ENCODE results near the gene ATPAF2.

The ATPAF2 gene

GRCh38 chr17:18021372-18021771, 17.6 kb downstream of the ATPAF2 start:
- H3K4me3 ChIP-seq (ENCODE audit: low read length) = no peak overlapping the region
- TF ChIP-seq CTCF (IDR thresholded peaks at IDR 0.05; ENCODE audit: insufficient read depth, low read depth, low read length, missing control alignments) = no peak
- no peak for DNase-seq (ENCODE audit: low read depth)

GRCh38 chr17:18020971-18021370, 18.0 kb downstream of the ATPAF2 start:
- no peak overlapping the region for H3K4me3 ChIP-seq (ENCODE audit: low read length)
- no peak for DNase-seq (ENCODE audit: low read depth)
- no peak for TF ChIP-seq CTCF (IDR thresholded peaks at IDR 0.05; ENCODE audit: insufficient read depth, low read depth, low read length, missing control alignments)

DNA sequence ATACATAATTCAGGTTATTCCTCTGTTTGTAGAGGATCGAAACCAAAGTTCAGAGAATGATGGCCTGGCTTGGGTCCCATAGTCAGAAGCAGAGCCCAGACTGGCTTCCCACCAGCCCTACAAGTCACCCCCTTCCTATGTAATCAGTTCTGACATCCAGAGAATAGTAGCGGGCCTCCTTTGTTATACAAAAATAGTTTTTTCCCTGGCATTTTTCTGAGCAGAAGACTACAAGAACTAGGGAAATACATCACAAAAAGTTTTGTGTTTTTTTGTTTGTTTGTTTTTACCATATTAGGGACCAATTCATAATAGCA, 19.2 kb downstream of the ATPAF2 start:
- no peak for DNase-seq (ENCODE audit: low read depth)

DNA sequence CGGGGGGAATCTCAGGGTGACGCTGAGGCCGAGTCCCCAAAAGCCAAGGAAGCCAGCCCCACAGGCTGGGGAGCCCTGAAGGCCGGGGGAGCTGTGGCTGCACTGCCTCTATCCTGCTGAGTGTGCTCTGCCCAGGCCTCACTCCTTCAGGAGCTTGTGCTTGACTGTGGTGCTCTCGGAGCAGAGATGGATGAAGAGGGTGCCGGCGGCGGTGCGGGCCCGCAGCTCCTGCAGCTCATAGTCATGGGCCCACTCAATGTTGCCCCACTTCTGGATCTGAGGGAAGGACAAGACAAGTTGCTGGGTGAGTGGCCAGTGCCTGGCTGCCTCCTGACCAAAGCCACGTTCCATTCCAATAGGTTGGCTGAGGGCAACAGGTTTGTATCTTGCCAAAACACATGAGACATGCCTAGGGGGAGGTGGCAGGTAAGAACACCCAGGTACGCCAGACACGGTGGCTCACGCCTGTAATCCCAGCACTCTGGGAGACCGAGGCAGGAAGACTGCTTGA, 20.5 kb downstream of the ATPAF2 start:
- no peak for TF ChIP-seq CTCF (IDR thresholded peaks at IDR 0.05; ENCODE audit: insufficient read depth, low read depth, low read length, missing control alignments)
- no peak for DNase-seq (ENCODE audit: low read depth)
- no peak overlapping the region for H3K4me3 ChIP-seq (ENCODE audit: low read length)

More for the DNA sequence above, 19.2 kb downstream of the ATPAF2 start:
- TF ChIP-seq CTCF (IDR thresholded peaks at IDR 0.05; ENCODE audit: insufficient read depth, low read depth, low read length, missing control alignments) = no peak
- H3K4me3 ChIP-seq (ENCODE audit: low read length) = no peak overlapping the region

- DNase-seq (ENCODE audit: low read depth) = no peak
- no peak overlapping the region for H3K4me3 ChIP-seq (ENCODE audit: low read length)
- no peak for TF ChIP-seq CTCF (IDR thresholded peaks at IDR 0.05; ENCODE audit: insufficient read depth, low read depth, low read length, missing control alignments)
Measured at GRCh38 chr17:18017958-18018357, 21.0 kb downstream of the ATPAF2 start.

DNA sequence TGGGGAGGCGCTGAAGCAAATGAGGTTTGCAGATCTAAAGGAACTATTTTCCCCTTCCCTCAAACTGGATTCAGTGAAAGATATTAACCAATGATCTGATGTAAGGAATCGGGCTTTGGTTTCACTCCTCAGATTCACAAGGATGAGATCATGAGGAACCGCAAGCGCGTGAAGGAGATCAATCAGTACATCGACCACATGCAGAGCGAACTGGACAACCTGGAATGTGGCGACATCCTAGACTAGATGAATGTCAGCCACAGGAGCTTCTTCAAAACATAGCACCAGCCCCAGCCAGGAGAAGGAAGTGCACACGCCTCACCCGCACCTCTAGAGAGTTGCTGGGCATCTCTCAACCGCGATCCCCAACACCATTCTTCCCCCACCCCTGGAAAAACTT, 22.5 kb downstream of the ATPAF2 start:
- no peak overlapping the region for H3K4me3 ChIP-seq (ENCODE audit: low read length)
- DNase-seq (ENCODE audit: low read depth) = no peak
- no peak for TF ChIP-seq CTCF (IDR thresholded peaks at IDR 0.05; ENCODE audit: insufficient read depth, low read depth, low read length, missing control alignments)

GRCh38 chr17:18015593-18015992, 23.4 kb downstream of the ATPAF2 start:
- TF ChIP-seq CTCF (IDR thresholded peaks at IDR 0.05; ENCODE audit: insufficient read depth, low read depth, low read length, missing control alignments) = no peak
- H3K4me3 ChIP-seq (ENCODE audit: low read length) = no peak overlapping the region
- no peak for DNase-seq (ENCODE audit: low read depth)

Measured in epithelial cell of esophagus (primary cell).